Stimulated activated CD4-positive, alpha-beta T cell treated with anti-CD3 and anti-CD28 coated beads, Interleukin-15, amount 100 ng/mL, for 1 hour (primary cell): ENCODE data around the gene CFAP221.
A peak's percentile ranks its signal among the peaks of the same experiment; 100 is the strongest.

ENCODE experiments used
- DNase-seq, 2 donors: peaks; one replicate each; pipeline ENCODE4 v3.0.0-alpha.2; 2020; ENCODE audit warnings: low read depth in 1 of 2, low spot score in 1 of 2

Gene CFAP221

DNA sequence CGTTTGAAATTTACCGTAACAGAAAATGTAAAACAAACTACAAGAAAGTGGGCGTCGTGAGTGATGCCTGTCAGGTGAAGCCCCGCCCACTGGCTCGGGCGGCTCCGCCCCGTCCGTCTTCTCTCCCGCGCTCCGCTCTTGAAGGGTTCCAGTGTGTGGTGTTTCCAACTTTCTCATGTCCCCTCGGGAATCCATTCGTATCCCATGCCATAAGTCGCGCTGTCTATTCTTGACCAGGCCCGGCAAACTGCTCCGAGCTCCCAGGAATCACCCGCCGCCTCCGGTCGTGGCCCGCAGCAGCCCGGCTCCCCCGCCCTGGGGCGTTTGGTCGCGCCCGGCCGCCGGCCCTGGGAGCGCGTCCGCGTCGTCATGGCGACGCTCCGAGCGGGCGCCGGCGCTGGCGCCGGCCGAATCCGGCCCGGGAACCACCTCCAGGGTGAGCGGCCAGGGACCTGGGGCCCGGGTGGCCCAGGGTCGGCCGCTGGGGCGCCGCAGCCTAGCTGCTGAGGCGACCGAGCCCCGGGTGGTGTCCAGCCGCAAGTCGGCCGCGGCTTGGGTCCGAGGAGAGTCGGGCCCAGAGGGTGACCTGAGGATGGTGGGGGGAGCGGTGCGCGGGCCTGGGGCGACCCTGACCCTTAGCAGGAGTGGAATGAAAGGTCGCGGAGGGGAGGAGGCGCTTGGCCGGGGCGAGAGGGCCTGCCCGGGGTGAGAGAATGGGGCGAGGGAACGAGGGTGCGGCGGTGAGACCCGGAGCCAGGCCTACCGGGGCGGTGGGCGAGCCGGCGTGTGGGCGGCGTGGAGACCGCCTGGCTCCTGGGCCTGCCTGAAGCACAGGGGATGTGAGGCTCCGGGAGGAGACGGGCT, at the start of gene CFAP221:
Gene CFAP221, plus strand, starts transcription at position 375 of the 864 bp plus-strand sequence. CDS start 1,683 bp downstream, outside the sequence.
- peak in 1 of 2 donors; percentile 31 for DNase-seq

DNA sequence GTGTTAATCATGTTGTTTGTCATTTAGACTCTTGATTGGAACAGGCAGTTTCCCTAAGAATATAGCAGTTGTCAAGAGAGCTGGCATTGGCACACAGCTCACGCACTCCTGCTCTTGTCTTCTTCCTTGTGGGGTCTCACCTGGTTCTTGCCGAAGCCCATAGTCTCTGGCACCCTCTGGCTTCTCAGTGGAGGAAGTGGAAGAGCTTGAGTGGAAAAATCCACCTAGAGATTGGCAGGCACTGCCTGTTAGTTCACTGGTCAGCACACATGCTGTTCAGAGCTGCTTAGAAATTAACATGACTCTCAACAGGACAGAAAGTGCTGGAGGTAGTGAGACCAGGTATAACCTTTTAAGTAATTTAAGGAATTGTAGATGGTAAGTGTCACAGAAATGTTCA, 48.3 kb upstream of the CFAP221 start:
- DNase-seq, result no peak

DNA sequence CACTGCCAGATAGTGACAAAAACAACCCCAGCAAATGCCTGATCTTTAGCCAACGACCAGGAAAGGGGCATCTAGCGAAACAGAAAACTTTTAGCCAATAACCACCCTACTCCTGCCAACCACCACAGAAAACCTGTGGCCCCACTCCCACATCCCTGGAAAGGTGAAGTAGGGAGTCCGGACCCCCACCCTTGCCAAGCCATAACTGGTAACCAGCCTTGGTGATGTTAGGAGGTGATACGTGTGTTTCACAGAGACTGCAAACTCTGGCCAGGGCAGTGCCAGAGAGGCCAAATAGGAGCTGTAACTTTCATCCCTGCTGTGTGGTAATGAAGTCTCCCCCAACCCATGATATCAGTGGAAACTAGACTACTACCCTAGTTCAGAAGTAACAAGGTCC, 47.6 kb upstream of the CFAP221 start:
- no peak for DNase-seq

DNA sequence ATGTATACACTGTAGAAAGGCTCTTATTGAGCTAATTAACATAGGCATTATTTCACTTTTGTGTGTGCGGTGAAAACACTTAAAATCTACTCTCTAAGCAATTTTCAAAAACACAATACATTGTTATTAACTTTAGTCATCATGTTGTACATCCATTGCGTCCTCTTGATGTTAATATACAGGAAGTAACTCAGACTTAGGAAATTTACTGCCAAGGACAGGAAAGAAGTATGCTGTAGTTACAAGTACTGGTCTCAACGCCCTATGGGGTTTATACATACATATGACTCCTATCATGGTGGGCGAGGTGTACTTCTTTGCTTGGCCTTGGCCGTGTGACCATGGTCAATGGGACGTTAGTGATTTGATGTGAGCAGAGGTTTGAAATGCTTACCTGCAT, 35.5 kb upstream of the CFAP221 start:
- DNase-seq, result no peak

DNA sequence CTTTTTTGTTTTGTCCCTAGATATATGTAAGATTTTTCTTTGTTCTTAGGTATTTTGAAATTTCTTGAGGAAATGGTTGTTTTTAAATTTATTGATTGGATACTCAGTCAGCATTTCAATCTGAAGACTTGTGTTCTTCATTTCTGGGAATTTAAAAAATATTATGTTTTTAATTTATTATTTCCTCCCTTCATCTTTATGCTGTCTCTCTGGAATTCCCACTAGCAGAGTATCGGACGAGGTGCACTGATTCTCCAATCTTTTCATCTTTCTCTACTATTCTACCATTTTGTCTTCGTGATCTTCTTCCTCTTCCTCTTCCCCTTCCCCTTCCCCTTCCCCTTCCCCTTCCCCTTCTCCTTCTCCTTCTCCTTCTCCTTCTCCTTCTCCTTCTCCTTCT, 32.3 kb upstream of the CFAP221 start:
- DNase-seq, result no peak

DNA sequence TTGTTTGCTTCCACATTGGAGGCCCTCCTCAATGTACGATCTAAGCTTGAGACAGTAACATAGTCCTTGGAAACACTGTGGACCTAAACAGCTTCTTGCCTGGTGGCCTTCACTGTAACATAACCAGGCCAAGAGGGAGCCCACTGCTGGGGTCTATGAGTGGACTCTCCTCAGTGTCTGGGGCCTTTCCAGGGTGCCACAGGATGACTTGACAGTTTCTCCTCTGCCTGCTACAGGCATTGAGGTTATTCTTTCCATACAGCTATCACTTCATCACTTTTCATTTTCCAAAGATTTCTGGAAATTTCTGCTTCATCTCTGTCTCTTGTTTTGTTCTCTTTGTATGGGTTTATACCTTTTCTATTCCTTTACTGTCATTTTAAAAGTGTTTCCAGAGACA, 31.3 kb upstream of the CFAP221 start:
- DNase-seq, result no peak

DNA sequence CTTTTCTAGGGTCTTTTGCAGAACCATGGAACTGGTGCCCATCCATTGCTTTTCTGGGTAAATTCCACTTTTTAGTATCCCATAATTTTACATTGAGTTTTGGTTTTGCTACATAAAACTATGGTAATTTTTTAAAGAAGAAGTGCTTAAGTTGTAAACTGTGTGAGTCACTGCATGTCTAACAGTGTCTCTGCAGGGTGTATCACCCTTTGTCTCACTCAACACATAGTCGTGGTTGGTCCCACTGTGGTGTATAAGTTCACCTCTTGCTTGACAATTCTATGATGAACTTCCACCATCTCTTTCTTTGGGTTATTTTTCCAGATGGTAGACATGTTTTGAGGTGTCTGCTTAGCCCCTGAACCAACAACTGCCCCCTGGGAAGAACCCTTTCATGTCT, 30.4 kb upstream of the CFAP221 start:
- no peak for DNase-seq

DNA sequence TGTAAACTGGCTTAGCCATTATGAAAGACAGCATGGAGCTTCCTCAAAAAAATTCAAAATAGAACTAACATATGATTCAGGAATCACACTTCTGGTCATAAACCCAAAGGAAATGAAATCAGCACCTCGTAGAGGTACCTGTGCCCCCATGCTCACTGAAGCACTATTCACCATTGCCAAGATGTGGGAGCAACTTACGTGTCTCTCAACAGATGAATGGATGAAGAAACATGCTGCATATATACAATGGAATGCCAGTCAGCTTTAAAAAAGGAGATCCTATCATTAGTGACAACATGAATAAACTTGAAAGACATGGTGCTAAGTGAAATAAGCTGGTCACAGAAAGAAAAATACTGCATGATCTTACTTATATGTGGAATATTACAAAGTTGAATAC, 28.1 kb upstream of the CFAP221 start:
- DNase-seq, result no peak

DNA sequence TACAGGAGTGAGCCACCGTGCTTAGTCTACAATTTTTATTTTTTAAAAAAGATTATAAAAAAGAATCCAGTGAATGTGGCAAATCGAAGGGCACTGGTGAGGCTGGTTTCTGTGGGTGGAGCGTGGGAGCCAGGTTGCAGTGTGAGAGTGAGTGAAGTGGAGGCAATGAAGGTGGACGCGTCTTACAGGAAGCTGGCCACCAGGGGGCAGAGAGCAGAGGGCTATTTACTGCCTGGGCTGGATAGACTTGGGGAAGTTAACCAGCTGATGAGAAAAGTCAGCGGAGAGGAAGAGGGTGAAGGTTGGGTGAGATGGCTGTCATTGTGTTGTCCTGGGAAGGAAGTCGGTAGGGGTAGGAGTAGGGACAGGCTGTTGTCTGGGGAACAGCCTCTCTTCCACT, 26.8 kb upstream of the CFAP221 start:
- peak in 1 of 2 donors; percentile 7 for DNase-seq

DNA sequence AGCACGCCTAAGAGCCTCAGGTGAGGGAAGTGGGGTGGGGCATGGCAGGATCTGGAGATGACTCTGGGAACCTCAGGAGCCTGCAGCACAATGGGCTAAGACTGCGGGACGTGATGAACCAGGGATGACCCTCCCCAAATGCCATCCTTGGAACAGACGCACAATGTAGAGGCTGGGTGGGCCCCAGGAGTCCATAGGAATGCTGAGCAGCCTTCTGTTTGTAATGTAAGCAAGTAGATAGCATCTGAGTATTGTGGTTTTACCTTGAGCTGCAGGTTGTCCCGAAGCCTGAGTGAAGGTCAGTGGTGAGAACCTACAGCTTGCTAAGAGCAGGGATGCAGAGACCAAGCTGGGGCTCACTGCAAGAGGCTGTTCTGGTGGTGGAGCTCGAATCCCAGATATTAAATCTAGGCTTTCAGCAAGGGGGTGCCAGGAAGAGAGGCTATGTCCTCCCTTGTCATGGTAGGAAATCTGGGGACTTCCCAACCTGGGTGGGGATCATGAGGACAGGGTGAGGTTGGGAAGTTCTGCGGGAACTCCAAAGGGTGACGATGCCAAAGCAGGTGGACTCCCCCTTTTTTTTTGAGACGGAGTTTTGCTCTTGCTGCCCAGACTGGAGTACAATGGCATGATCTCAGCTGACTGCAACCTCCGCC, 25.7 kb upstream of the CFAP221 start:
- DNase-seq, result no peak

DNA sequence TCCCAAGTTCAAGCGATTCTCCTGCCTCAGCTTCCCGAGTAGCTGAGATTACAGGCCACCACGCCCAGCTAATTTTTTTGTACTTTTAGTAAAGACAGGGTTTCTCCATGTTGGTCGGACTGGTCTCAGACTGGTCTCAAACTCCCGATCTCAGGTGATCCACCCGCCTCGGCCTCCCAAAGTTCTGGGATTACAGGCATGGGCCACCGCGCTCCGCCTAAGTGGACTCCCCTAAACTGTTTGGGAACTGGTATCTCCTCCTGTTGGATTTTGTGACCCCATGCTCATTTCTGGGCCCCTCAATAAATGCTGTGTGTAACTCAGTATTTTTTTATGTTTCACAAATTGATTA, 25.2 kb upstream of the CFAP221 start:
- no peak for DNase-seq

DNA sequence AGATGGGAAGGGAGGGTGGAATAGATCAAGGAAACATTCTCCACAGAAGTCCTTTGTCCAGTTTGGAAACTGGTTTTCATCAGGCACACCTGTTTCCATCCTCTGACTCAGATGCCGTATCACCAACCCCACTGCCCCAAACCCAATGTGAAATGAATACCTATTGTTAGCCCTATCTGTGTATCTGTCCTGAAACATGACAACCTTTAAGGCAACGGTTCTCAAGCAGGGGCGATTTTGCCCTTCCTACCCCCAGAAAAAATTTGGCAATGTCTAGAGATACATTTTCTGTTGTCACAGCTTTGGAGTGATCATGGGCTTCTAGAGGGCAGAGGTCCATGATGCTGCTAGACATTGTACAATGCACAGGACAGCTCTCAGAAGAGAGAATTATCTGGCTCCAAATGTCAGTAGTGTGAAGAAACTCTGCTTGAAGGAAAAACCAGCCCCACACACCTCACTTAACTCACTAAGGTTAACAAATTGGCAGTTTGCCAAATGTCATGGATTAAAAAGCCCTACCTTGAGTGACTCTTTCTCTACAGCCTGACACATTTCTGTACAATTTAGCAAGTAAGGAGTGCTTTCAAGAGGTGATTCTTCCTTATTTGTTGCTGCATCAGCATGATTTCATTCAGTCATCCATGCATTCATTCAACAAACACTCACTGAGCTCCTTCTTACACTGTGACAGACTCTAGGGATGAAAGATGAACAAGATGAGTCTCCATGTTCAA, 23.4 kb upstream of the CFAP221 start:
- no peak for DNase-seq

DNA sequence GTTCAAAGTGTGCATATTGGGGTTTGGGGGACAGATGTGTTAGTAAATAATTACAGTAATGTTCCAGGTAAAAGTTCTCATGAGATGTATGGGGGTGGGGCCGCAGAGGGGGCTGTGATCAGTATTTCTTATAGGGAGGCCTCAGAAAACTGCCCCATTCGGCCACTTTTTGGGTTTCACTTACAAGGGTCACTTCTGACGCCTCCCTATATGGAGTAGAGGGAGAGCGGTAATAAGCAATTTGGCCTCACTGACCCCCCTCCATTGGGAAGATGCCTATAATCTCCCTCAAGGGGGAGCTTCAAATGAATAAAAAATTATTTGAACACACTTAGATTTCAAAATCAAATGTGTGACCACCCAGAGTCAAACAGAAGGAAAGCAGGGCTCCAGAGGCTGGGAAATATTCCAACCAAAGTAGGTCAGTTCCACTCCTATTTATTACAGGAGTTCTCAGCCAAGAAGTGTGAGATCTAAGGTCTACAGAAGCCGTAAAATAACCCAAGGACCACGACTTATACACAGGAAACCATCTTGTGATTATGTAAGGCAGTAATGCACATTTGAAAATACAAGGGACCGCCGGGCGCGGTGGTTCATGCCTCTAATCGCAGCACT, 22.7 kb upstream of the CFAP221 start:
- no peak for DNase-seq

DNA sequence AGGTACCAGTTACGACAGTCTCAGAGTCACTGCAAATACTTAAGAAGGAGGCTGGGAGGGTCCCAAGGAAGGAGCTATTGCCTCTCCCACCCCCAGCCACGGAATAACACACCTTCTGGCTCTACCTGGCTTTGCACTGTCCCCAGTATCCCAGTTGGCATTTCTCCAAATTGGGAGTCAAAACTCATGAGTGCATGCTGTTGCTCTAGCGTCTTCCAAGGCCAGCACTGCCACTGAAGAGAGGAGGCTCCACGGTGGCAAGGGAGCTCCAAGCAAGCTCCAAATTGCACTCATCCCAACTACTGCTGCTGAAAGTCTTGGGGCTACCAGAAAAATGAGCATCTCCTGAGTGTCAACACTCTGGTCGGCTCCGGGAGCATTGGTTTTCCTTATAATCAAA, 21.6 kb upstream of the CFAP221 start:
- DNase-seq, result no peak

DNA sequence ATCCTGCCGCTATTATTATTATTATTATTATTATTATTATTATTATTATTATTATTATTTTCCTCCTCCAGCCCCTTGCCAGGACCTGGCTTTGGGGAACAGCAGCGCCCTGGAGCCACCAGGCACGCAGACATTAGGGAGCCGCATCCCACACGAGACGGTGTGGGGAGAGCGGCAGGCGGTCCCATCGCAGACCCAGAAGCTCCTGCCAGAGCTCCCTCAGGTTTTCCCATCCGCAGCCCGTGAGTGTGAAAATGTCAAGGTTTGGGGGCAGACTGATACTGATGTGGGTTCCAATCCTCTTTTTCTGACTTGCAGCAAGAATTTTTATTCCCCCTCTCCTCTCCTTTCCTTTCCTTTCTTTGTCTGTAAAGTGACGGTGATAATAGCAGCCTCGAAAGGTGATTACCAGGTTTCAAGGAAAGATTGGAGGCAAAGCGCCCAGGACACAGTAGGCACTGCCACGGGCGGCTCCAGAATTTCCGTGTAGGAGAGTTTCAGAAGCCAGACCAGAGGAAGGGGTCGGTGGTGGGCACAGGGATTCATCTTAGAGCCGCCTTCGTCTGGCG, 20.8 kb upstream of the CFAP221 start:
- no peak for DNase-seq

DNA sequence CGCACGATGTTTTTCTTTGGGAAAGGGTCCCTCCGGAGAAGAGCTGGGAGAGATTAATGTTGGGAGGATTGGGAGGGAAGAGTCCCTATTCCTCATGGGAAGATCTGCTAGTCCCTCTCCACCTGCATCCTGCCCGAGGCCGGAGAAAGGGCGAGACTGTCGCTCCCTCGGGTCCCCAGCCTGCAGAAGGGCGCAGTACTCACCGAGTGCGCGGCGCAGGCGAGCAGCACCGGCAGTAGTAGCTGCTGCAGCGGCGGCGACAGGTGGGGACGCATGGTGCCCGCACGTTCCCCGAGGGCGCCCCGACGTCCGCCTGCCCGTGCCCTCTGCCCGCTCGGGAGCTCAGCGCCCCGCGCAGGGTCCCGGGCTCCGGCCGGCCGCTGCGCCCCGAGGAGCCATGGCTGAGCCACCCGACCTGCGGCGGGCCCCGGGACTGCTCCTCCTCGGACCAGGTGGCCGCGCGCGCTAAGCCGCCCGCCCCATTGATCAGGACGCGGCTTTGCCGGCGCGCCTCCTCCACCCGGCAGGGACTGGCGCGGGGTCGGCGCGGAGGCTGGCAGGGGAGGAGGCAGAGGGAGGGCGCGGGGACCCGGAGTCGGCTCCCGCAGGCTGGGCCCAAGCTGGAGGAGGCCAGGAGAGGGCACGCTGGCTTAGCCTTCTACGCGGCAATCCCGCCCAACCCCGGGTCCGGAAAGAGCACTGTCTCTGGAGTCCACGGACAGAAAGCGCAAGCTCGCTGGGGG, 20.1 kb upstream of the CFAP221 start, which contains the start of gene SCTR:
Gene SCTR, minus strand, starts transcription at position 532 of the 743 bp plus-strand sequence. Its CDS starts 257 bp downstream, at position 275.
- DNase-seq, result no peak

DNA sequence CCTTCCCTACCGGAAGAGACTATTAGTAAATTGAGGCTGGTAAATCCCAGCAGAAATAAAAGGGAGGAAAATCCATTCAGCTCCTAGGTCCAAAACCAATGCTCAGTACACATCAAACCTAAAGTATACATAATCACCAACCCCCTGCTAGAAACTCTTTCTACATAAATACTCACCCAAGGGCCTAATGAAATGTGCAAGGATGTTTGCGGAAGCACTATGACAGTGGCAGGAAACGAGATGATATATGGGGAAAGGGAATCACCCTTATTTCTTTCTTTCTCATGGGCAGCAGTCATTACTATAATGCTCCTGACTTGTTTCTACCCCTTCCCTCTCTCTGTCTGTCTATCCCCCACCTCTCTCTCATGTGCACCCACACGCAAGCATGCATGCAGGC, 18.6 kb upstream of the CFAP221 start:
- DNase-seq, result no peak

DNA sequence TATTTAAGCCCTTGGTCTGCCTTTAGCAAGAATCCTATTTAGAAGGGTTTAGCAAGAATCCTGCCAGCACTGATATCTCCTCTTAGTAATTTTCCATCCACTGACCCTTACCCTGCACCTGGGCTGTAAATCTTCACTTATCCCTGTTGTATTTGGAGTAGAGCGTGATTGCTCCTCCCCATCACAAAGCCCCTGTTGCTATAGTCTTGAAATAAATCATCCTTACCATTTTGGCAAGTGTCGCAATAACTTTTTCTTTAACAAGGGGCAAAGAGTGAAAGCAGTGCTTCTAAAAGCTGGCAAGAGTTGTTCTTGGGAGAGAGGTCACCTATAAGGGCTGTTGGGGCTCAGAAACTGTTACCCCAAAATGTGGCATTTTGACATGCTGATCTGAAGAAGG, 16.2 kb upstream of the CFAP221 start:
- no peak for DNase-seq

DNA sequence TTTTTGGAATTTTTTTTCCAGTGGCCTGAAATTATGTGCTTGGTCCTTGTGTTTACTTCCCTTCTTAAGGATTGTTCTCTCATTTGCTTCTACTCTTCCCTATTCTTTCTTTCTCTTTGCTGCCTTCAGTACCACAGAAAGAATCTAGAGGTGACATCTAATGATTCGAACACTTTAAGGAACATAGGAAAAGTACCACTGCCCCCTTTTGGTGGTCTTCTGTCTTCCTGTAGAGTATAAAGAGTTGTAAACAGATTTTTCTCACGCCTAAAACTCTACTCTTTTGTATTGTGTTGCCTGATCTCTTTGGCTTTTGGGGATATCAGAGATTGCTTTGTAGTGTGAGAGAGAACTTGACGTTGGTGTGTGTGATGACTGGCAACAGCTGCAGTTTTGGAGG, 13.0 kb upstream of the CFAP221 start:
- no peak for DNase-seq

DNA sequence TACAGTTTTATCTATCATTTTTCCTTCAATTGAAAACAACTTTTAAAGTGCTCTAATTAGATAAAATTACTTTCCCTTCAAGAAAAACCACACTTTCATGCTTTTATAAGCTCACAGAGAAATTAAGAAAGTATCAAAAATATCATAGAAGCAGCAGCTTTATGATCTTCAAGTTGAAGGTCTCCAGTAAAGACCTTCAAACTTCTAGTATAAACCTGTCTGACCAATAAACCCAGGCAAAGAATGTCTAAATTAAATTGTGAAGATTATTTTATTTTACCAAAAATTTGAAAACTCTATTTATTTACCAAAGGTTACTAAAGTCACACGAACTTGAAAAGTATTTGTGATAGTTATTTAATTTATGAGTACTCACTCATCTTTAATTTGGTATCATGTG, 10.7 kb upstream of the CFAP221 start:
- no peak for DNase-seq
